GM12892 (cell line): ENCODE measurements around the gene PIGM.

Source experiments
- POLR2A ChIP-seq: IDR thresholded peaks from 2 replicates; pipeline ENCODE4 v1.6.1; 2011; ENCODE audit warnings: low read depth, low read length, control low read depth
- POLR2AphosphoS5 ChIP-seq: IDR thresholded peaks from 2 replicates; pipeline ENCODE4 v1.6.1; 2011; ENCODE audit warnings: low read depth, low read length, control low read depth

DNA sequence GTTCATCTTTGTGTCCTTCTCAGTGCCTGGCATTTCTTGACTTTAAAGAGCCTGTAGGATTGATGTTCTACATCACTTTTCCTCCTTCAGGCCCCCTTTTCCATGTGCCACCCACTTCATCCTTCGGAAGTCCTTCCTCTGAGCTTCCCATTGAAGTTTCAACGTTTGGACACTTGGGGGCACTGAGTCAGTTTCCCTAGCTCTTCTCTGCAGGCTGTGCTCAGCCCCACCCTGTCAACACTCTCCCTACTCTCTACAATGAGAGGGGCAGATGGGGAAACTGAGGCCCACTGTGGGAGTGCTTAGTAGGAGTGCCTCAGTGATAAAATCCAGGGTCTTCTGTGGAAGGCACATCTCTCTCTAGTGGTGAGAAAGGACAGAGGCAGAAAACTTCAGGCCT is 26.3 kb upstream of the PIGM start:
- no peak for TF ChIP-seq POLR2AphosphoS5
- no peak for TF ChIP-seq POLR2A
